MM.1S (cell line): ENCODE results near the gene OSTN.

ENCODE experiments used
- DNase-seq: peaks from one replicate; pipeline ENCODE4 v3.0.0-alpha.2; 2015
- H2AFZ ChIP-seq: fragments of 300-600 bp; sonication (generic); 2 replicates; pipeline ENCODE4 v1.6.0; 2016; ENCODE audit warnings: antibody characterized with exemption, low read length
- H3F3A ChIP-seq: fragments of 300-600 bp; sonication (generic); 2 replicates; pipeline ENCODE4 v1.6.1; 2016; ENCODE audit warnings: mild to moderate bottlenecking, antibody characterized with exemption, low read length, moderate library complexity, mixed read lengths; ENCODE audit not compliant: insufficient read depth
- H3K27ac ChIP-seq: fragments of 300-600 bp; sonication (generic); 2 replicates; pipeline ENCODE4 v1.5.1; 2016; ENCODE audit warnings: mild to moderate bottlenecking, low read length
- H3K27me3 ChIP-seq: fragments of 300-600 bp; sonication (generic); replicated peaks from 2 replicates; pipeline ENCODE4 v1.6.0; 2016; ENCODE audit warnings: low read length; ENCODE audit not compliant: insufficient read depth
- H3K36me3 ChIP-seq: fragments of 300-600 bp; sonication (generic); replicated peaks from 2 replicates; pipeline ENCODE4 v1.6.1; 2016; ENCODE audit warnings: mild to moderate bottlenecking, low read length, mixed read lengths; ENCODE audit not compliant: insufficient read depth
- H3K4me1 ChIP-seq: fragments of 300-600 bp; sonication (generic); 2 replicates; pipeline ENCODE4 v1.6.1; 2016; ENCODE audit warnings: low read length, mixed read lengths
- H3K4me2 ChIP-seq: fragments of 300-600 bp; sonication (generic); 2 replicates; pipeline ENCODE4 v1.6.0; 2016; ENCODE audit warnings: low read depth, low read length
- H3K4me3 ChIP-seq: fragments of 300-600 bp; sonication (generic); 2 replicates; pipeline ENCODE4 v1.5.1; 2016; ENCODE audit warnings: low read length, mixed read lengths
- H3K79me2 ChIP-seq: fragments of 300-600 bp; sonication (generic); 2 replicates; pipeline ENCODE4 v1.6.1; 2016; ENCODE audit warnings: mixed run types, low read length, mixed read lengths
- H3K9ac ChIP-seq: fragments of 300-600 bp; sonication (generic); 2 replicates; pipeline ENCODE4 v1.6.1; 2016; ENCODE audit warnings: low read length, mixed read lengths
- H3K9me2 ChIP-seq: fragments of 300-600 bp; sonication (generic); replicated peaks from 2 replicates; pipeline ENCODE4 v1.6.1; 2016; ENCODE audit warnings: mild to moderate bottlenecking, low read length, mixed read lengths; ENCODE audit not compliant: insufficient read depth
- H3K9me3 ChIP-seq: fragments of 300-600 bp; sonication (generic); replicated peaks from 2 replicates; pipeline ENCODE4 v1.6.1; 2016; ENCODE audit warnings: mild to moderate bottlenecking, low read length, mixed read lengths; ENCODE audit not compliant: insufficient read depth
- H4K20me1 ChIP-seq: fragments of 300-600 bp; sonication (generic); 2 replicates; pipeline ENCODE4 v1.6.1; 2016; ENCODE audit warnings: mild to moderate bottlenecking, low read length, moderate library complexity, mixed read lengths; ENCODE audit not compliant: insufficient read depth
- CTCF ChIP-seq: fragments of 300-600 bp; sonication (generic); IDR thresholded peaks from 2 replicates; pipeline ENCODE4 v1.5.1; 2016; ENCODE audit warnings: antibody characterized with exemption, low read length, mixed read lengths
- EZH2 ChIP-seq: fragments of 300-600 bp; sonication (generic); optimal IDR thresholded peaks from 2 replicates; pipeline ENCODE3; 2017; ENCODE audit warnings: low read depth, mild to moderate bottlenecking, antibody characterized with exemption, low read length, mixed read lengths
- EZH2phosphoT487 ChIP-seq: fragments of 300-600 bp; sonication (generic); IDR thresholded peaks from 2 replicates; pipeline ENCODE4 v1.6.1; 2018; ENCODE audit warnings: antibody characterized with exemption, low read length

Gene OSTN

GRCh38 chr3:191280882-191281281, 81.8 kb downstream of the OSTN start:
- no peak overlapping the region for H3K9ac ChIP-seq
- H3K4me1 ChIP-seq = no peaks in the 10 kb centered on the region
- no peak overlapping the region for H3K4me3 ChIP-seq
- no peaks in the 10 kb centered on the region for H3K79me2 ChIP-seq
- H3F3A ChIP-seq = no peaks in the 10 kb centered on the region
- no peaks in the 10 kb centered on the region for H3K9me3 ChIP-seq
- DNase-seq = no peak
- no peak overlapping the region for H2AFZ ChIP-seq
- H3K4me2 ChIP-seq = no peak overlapping the region
- H3K27ac ChIP-seq = no peak overlapping the region
- no peaks in the 10 kb centered on the region for H4K20me1 ChIP-seq
- no peaks in the 10 kb centered on the region for H3K9me2 ChIP-seq
- H3K27me3 ChIP-seq = no peaks in the 10 kb centered on the region
- TF ChIP-seq CTCF = no peak
- no peak for TF ChIP-seq EZH2
- no peak for TF ChIP-seq EZH2phosphoT487
- no peaks in the 10 kb centered on the region for H3K36me3 ChIP-seq

GRCh38 chr3:191282251-191283185, 83.5 kb downstream of the OSTN start:
- H3F3A ChIP-seq = no peaks in the 10 kb centered on the region
- TF ChIP-seq EZH2 (no peak), EZH2phosphoT487 (no peak), CTCF (no peak)
- H3K9me3 ChIP-seq = no peaks in the 10 kb centered on the region
- H3K27me3 ChIP-seq = no peaks in the 10 kb centered on the region
- no peak for DNase-seq
- no peak overlapping the region for H2AFZ ChIP-seq
- H3K9me2 ChIP-seq = no peaks in the 10 kb centered on the region
- no peaks in the 10 kb centered on the region for H4K20me1 ChIP-seq
- no peaks in the 10 kb centered on the region for H3K36me3 ChIP-seq
- H3K4me1 ChIP-seq = no peaks in the 10 kb centered on the region
- no peak overlapping the region for H3K27ac ChIP-seq
- no peak overlapping the region for H3K9ac ChIP-seq
- no peak overlapping the region for H3K4me2 ChIP-seq
- no peaks in the 10 kb centered on the region for H3K79me2 ChIP-seq
- no peak overlapping the region for H3K4me3 ChIP-seq

- no peaks in the 10 kb centered on the region for H3F3A ChIP-seq
- no peaks in the 10 kb centered on the region for H3K4me1 ChIP-seq
- no peak for DNase-seq
- H3K4me3 ChIP-seq = no peak overlapping the region
- H4K20me1 ChIP-seq = no peaks in the 10 kb centered on the region
- no peak overlapping the region for H3K9ac ChIP-seq
- no peak overlapping the region for H3K4me2 ChIP-seq
- no peak for TF ChIP-seq EZH2
- TF ChIP-seq CTCF = no peak
- no peak for TF ChIP-seq EZH2phosphoT487
- H3K36me3 ChIP-seq = no peaks in the 10 kb centered on the region
- no peaks in the 10 kb centered on the region for H3K27me3 ChIP-seq
- H3K9me3 ChIP-seq = no peaks in the 10 kb centered on the region
- H2AFZ ChIP-seq = no peak overlapping the region
- H3K9me2 ChIP-seq = no peaks in the 10 kb centered on the region
- H3K79me2 ChIP-seq = no peaks in the 10 kb centered on the region
- no peak overlapping the region for H3K27ac ChIP-seq
Observed at GRCh38 chr3:191283400-191283799, 84.4 kb downstream of the OSTN start.
